Endometrial microvascular endothelial cells (primary cell): ENCODE results near the gene INPP5J. TPM values are rescaled to one million over a fixed set of nuclear protein-coding genes. Genes with fewer than 3 reads are reported as not detected.
"Not testable (repeated sequence)": the region's sequence is repeated elsewhere in the genome, so short reads cannot be mapped to it uniquely, and the experiment has no call there.

ENCODE experiments used
- in situ Hi-C: cut with HindIII; loops from 2 replicates; pipeline ENCODE4 v1.10.0; 2017; ENCODE audit warnings: low sequenced_read_pairs, low pct_unique_long_range_greater_than_20kb; ENCODE audit errors: inconsistent ontology term
- total RNA-seq: library from RNA; depleted of rRNA; stranded (reverse); fragments of >200 nt; gene quantifications from one replicate; pipeline ENCODE4 v1.2.3, GENCODE V29; 2015; ENCODE audit errors: inconsistent ontology term

The INPP5J gene
- total RNA-seq, 1 donor from 2014 or later, result 1.3 TPM

DNA sequence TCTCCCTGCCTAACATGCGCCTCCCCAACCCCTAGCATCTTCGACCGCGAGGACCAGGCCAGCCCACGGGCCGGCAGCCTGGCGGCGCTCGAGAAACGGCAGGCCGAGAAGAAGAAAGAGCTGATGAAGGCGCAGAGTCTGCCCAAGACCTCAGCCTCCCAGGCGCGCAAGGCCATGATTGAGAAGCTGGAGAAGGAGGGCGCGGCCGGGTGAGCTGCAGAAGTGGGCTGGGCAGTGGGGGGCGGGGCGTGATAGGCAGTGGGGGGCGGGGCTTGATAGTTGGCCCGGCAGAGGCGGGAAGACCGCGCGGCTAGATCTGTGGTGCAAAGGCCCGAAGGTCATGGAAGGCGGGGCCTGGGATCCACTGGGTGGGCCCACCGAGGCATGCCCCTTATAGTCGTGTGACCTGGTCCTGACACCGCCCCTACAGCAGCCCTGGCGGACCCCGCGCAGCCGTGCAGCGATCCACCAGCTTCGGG lies 24.1 kb upstream of the INPP5J start:
- in situ Hi-C loops, result no loop called here

DNA sequence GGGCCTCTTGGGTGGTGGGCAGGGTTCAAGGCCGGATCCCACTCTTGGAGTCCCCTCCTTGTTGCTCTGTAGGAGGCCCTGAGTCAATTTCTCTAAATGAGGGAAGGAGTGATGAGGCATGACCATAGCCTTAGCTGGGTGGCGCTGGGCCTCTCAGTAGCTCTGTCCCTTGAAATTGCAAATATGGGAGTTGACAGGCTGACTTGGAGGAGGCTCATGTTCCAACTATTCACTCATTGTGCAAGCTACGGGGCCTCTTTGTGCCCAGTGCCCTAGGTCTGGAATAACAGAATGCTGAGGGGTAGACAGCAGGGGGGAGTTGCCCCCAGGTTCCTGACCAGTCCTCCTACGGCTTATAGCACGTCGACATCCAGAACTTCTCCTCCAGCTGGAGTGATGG lies 23.4 kb upstream of the INPP5J start:
- in situ Hi-C loops, result no loop called here

DNA sequence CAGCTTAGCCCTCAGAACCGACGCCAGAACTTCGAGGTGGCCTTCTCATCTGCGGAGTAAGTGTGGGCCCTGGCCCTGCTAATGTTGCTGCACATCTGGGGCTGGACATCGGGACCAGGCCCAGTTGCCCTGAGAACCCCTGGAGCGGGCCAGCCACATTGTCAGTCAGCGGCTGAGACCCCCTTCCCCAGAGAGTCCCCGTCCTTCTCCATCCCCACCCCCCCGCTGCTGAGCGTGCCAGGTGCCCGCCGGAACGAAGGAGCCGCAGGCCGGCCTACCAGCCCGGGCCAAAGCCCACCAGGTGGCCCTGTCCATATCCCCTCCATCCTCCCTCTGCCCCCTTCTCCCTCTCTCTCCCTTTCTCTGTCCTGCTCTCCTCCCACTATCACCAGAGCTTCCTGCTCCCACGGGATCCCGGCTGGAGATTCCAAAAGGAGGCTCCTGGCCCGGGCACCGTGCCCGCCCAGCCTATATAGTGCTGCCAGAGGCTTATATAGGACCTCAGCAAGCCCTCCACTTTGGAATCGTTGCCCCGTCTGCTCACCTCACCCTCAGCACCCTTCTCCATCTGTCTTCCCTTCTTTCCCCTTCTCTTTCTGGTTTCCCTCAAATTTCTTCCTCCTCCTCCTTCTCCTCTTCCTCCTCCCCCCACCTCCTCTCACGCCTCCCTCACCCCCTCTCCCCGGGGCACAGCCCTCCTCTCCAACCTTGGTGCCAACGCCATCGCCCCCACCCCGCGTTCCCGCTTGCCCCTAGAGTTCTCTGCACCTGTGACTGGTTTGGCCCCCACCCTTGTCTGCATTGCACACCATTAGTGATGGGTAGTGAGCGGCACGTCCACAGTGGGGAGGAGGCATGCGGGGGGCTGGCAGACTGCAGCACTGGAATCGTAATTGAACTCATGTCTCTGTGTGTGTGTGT lies 22.7 kb upstream of the INPP5J start:
- in situ Hi-C loops, result no loop called here

DNA sequence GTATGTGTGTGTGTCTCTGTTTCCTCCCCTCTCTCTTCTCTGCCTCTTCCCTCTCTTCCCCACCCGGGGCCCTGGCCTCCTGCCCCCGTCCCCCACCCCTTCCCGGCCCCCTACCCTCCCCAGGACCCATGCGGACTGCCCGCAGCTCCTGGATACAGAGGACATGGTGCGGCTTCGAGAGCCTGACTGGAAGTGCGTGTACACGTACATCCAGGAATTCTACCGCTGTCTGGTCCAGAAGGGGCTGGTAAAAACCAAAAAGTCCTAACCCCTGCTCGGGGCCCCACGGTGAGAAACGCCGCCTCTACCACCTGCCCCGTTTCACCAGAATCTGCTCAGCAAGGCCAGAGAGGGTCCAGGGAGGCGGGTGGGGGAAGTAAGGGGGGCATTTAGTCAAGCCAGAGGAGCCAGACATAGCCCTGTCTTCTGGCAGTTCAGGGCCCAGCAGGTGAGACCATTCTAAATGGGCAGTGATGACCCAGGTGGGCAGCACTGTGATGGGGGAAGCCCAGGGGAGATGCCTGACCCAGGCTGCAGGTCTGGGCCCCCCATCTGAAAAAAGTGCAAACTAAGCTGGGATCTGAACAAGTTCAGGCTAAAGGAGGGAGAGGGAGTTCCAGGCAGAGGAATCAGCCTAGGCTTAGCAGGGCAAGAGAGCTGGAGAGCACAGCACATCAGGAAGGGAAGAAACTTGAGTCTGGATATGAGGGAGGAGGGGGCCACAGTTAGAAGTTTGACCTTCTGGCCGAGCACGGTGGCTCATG lies 21.8 kb upstream of the INPP5J start:
- in situ Hi-C loops, result no loop called here

DNA sequence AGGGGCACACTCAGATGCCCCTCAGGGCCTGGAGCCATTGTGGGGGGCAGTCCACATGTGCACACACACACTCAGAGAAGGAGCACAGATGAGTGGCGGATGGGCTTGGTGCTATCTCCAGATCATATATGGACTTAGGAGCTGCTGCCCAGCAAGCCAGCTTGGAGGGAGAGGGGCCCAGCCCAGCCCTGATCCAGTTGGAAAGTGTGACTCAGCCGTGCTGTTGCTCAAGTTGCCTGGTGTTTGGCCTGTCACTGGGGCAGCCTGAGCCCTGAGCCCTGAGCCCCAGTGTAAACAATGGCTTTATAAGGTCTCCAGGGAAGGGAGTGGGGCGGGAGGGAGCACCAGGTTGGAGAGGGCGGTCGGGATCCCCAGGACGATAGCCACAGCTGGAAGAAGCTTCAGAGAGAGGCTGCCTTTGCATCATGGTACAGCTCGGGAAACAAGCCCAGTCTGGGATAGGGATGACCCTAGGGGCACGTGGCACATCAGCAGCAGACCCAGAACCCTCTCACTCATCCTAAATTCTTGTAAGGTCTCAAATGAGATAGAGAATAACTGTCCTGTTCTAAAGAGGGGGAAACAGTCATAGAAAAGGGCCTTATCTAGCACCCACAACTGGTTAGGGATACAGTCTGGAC lies 20.2 kb upstream of the INPP5J start:
- in situ Hi-C loops, result no loop called here

DNA sequence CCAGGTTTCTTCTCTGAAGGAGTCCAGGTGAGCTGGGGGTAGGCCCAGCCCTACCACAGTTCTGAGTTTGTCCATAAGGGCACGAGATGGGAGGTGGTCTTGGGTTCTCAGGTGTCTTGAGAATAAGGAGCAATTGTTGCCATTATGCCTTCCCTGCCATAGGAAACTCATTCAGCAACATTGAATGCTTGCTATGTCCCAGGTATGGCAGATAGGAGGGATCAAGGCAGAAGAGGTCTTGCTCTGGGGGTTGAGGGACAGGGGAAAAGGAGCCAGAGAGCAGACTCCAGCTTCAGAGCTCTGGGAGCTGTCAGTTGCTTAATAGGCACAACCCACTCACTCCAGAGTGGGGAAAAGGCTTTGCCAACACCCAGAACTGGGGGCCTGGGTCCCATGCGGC lies 19.7 kb upstream of the INPP5J start:
- in situ Hi-C loops, result no loop called here

DNA sequence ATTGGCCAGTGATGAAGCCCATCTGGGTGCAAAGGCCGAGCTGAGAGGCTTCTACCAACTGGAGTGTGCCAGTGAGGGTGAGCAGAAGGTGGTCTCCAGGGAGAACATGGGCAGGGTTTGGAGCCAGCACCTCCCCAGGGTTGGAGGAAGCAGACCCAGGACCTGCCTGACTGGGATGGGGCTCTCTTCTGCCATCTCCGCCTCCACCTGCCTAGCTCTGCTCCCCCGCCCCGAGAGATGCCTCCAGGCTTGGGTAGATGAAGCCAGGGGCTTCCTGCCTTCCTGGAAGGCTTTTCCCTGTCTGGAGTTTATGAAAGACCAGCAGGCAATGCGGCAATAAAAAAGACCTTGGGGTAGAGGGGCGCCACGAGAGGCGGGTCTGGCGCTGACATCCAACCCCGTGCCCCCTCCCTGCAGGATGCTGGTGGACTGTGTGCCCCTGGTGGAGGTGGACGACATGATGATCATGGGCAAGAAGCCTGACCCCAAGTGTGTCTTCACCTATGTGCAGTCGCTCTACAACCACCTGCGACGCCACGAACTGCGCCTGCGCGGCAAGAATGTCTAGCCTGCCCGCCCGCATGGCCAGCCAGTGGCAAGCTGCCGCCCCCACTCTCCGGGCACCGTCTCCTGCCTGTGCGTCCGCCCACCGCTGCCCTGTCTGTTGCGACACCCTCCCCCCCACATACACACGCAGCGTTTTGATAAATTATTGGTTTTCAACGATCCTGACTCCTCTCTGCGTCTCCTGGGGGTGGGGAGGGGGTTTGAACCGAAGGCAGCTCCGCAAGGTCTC lies 18.7 kb upstream of the INPP5J start:
- in situ Hi-C loops, result no loop called here

DNA sequence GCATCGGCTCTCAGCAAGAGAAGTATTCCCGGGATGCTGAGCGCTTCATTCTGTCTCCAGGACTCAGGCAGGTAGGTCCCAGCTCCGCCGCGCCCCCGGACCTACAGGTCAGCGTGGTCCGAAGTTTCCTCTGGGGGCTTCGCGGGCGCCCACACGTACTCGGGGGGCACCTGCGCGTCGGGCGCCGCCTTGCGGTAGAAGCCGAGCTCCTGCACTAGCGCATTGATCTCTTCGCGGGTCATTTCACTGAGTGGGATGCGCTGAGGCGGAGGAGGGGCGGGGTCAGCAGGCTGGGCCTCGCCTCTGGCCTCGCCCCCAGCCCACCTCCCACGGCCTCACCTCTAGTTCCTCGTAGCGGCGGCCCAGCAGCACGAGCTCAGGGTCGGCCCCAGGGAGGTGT lies 17.9 kb upstream of the INPP5J start:
- in situ Hi-C loops, result no loop called here

DNA sequence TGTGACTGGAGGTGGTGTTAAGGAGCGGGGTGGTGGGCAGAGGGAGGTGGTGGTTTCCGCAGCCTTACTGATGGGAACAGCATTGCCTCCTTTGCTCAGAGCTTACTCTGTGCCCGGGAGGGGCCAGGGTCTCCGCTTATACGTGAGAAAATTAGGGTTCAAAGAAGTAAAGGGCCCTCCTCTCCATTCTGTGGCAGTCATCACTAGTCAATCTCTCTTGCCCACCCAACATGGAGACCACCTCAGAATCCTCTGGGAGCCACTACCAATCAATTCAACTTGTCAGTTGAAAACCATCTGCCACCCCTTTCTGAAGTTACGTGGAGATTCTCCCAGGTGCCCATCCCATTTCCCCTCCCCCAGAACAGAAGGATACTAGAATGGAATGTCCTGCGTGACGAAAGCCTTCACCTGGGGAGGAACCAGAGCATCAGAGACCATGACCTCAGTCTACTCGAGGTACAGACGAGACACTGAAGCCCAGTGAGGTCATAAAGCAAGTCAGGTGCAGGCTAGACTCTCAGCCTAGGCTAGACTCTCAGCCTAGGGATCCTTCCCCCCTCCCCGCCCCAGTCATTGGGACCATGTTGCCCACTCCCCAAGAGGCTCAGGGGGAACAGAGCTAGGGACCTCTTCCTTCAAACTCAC lies 17.4 kb upstream of the INPP5J start:
- in situ Hi-C loops, result no loop called here

DNA sequence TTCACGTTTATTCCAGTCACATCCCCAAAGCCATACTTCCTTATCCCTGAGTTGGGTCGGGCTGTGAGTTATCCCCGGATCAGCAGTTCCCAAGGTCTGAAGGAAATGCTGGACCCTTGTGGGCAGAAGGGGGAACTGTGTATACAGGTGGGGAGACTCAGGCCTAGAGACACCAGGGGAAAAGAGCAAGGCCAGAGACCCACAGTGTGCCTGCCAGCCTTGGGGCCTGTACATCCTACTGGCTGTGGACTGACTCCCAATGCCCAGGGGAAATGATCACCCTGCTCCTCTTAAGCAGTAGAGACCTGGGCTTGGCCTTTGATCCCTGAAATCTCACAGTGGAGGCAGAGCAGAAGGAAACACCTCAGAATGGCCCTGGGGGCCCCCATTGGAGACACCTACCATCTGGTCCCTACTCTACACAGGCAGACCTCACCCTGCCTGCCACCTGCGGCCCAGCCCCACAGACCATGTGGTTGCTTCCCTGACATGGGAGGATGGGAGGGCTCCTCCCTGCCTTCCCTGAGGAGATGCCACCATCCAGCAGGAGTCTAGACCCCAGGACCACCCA lies 16.7 kb upstream of the INPP5J start:
- in situ Hi-C loops, result no loop called here

DNA sequence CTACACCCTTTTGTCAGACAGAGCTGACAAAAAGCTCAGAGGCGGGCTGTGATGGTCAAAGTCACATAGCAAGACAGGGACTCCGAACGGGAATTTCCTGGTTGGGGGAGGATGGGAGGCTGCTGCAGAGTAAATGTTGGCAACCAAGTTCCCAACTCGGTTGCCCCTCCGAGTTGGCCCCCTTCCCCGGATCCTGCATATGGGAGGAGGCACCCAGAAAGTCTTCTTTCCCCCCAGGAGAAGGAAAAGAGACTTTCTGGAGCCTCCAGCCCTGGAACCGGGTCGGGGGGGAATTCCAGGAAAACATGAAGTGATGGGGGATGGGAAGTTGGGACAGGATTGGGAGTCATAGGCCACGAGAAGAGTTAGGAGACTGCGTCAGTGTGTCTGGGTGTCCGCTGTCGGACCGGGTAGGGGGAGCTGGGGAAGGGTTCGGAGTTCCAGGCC lies 16.0 kb upstream of the INPP5J start:
- in situ Hi-C loops, result no loop called here

DNA sequence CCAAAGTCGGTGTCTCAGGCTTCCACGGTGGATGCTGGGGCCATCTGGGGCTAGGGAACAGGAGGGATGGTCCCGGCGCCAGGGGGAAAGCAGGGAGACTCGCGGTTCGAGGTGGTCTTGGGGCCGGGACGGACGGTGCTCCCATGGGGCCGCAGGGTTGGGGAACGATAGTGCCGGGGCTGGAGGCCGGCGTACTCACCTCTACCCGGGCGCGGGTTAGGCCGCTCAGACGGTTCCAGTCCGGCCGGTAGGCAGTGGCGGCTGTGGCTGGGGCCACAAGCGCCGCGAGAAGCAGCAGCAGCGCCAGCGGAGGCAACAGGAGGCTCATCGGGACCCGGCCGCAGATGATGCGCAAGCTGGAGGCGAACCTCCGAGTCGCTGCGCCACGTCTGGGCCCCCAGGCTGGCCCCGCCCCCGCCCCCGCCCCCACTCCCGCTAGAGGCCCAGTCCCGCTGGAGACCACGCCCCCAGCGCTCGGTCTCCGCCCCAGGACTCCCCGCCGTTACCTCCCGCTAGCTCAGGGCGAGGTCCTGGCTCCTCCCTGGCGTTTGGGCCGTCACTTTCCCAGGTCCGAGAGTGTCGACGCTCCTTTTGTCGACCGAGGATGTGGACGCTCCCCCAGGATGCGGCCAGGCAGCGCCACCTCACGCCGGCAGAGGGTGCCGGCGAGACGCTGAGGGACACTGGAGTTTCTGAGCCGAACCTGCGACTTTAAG lies 15.4 kb upstream of the INPP5J start, which contains the start of gene SELENOM:
TSS of gene SELENOM (minus strand) at position 391 of the 716 bp plus-strand sequence. CDS start at position 328, 63 bp downstream.
- in situ Hi-C loops, result no loop called here

DNA sequence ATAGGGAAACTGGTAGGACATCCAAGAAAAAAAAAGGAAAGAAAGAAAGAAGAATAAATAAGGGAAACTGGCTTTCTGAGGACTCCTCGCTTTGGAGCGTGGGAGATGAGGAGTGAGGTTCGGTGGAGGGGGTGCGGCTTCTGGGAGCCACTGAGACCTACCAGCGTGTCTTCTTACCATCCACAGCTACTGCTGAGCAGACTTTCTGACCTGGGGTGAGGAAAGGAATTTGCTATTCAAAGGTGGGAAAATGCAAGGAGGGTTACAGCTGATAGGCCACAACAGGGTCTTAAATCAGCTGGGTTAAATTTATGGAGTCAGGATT lies 14.9 kb upstream of the INPP5J start:
- in situ Hi-C loops, result no loop called here

DNA sequence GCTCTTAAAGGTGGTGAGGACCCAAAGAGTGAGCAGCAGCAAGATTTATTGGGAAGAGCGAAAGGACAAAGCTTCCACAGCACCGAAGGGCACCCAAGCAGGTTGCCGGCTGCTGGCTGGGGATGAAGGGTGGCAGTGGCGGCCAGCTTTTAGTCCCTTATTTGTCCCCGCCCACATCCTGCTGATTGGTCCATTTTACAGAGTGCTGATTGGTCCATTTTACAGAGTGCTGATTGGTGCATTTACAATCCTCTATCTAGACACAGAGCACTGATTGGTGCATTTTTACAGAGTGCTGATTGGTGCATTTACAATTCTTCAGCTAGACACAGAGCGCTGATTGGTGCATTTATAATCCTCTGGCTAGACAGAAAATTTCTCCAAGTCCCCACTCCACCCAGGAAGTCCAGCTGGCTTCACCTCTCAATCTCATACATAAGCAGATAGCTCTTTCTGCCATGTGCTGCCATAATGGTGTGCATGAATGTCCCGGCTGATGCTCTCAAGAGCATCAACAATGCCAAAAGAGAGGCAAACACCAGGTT lies 10.1 kb upstream of the INPP5J start:
- in situ Hi-C loops, result not testable (repeated sequence)

DNA sequence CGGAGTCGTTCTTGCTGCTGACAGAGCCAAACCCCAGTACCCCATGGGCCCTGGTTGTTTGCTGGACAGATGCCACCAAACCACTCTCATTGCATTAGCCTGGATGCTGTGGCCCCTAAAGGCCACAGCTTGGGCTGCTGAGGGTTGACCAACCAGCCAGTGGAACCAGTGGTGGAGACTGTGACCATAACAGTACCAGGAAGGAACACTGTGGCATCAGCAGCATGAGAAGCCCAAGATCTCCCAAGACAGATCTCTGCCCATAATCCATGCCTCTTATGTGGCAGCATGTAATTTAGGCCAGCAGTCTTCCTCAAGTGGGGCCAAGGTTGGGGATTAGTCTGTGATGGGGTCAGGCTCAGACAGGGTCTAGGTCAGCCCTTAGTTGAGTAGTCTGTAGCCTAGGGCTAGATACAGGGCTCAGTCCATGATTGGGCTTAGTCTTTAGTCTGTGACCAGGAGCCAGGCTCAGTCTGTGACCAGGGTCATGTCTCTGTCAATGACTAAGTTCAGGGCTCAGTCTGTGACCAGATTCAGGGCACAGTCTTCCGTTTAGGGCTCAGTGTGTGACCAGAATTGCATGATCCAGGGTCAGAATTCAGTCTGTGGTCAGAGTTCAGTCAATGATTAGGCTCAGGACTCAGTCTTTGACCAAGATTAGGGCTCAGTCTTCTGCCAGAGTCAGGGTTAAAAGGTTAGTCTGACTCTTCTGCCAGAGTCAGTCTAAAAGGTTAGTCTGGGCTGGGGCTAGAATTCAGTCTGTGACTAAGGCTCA lies 4.5 kb upstream of the INPP5J start:
- in situ Hi-C loops, result no loop called here

DNA sequence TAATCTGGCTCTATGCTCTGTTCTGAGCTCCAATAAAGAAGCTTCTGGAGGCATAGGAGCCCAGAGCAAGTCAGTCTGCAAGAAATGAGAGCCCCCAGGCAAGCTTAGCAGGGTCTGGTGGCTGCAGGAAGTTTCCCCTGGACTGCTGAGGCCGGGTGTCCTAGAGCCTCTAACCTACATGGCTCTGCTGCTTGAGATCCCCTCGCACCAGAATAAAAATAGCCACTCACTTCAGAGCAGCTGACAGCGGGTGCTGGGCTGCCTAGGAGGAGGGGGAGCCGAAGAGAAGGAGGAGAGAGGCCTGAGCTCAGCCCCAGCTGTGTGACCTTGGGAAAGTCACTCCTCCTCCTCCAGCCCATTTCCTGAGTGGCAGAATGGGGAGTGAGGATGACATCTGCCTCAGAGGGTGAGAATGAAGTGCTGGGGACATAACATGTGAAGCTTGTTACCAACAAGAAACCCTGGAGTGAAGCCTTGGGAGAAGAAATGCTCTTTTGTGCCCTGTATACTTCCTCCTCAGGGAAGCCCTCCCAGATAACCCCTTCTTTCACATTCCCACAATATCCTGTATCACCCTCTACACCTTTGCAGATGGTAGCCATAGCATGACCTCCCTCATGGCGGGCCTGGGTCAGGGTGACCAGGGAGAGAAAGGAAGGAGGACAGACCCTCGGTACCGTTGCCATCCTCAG lies 3.6 kb upstream of the INPP5J start:
- in situ Hi-C loops, result no loop called here
